SK-N-SH (cell line): ENCODE measurements around the gene RFX3. TPM values are rescaled to one million over a fixed set of nuclear protein-coding genes. Genes with fewer than 3 reads are reported as not detected.
A peak's percentile ranks its signal among the peaks of the same experiment; 100 is the strongest.

Experiments
- CTCF ChIA-PET: fragments of 300-600, 350-600 bp; formaldehyde crosslinking; extraction: SDS; loops from one replicate; lab custom pipeline; 2021; lab: Yijun Ruan, JAX
- POLR2A ChIA-PET: fragments of 350-600 bp; sonication (Branson Sonifier 250); formaldehyde crosslinking; extraction: SDS; loops from one replicate; lab custom pipeline; 2020; ENCODE audit warnings: antibody characterized with exemption, inconsistent platforms; lab: Yijun Ruan, JAX
- DNase-seq: peaks from one replicate; pipeline ENCODE4 v3.0.0; 2012
- H2AFZ ChIP-seq: fragments of 200-600 bp; sonication (generic); 2 replicates; pipeline ENCODE4 v1.8.1; 2016; ENCODE audit warnings: antibody characterized with exemption, mild to moderate bottlenecking, low read depth
- H3F3A ChIP-seq: fragments of 200-600 bp; sonication (generic); replicated peaks from 2 replicates; pipeline ENCODE3; 2016; ENCODE audit warnings: antibody characterized with exemption, mild to moderate bottlenecking; ENCODE audit not compliant: insufficient read depth
- H3K27ac ChIP-seq, 2 experiments: fragments of 200-500 bp in 1 of 2; fragments of 200-600 bp in 1 of 2; sonication (Bioruptor generic) in 1 of 2; sonication (generic), shearing (Covaris generic) in 1 of 2; 2 replicates each; pipeline versions ENCODE4 v1.5.1 to v1.6.1; 2014 to 2016; ENCODE audit warnings: low read depth in 2 of 2, inconsistent platforms in 1 of 2, low read length in 1 of 2, mild to moderate bottlenecking in 1 of 2, mixed read lengths in 1 of 2
- H3K27me3 ChIP-seq: fragments of 200-600 bp; sonication (generic), shearing (Covaris generic); 2 replicates; pipeline ENCODE4 v1.6.1; 2016; ENCODE audit warnings: mixed run types; ENCODE audit not compliant: insufficient read depth
- H3K36me3 ChIP-seq, 2 experiments: fragments of 200-500 bp in 1 of 2; fragments of 200-600 bp in 1 of 2; sonication (Bioruptor generic) in 1 of 2; sonication (generic) in 1 of 2; replicated peaks in 1 of 2; 2 replicates each; pipeline versions ENCODE3 to v1.5.1; 2014 to 2016; ENCODE audit warnings: low read length in 1 of 2, mild to moderate bottlenecking in 1 of 2; ENCODE audit not compliant: insufficient read depth in 2 of 2, control insufficient read depth in 1 of 2
- H3K4me1 ChIP-seq, 2 experiments: fragments of 200-500 bp in 1 of 2; fragments of 200-600 bp in 1 of 2; sonication (Bioruptor generic) in 1 of 2; sonication (generic), shearing (Covaris generic) in 1 of 2; 2 replicates each; pipeline versions ENCODE4 v1.5.1 to v1.6.1; 2014 to 2016; ENCODE audit warnings: low read depth in 1 of 2, low read length in 1 of 2, mixed run types in 1 of 2; ENCODE audit not compliant: insufficient read depth in 2 of 2, control insufficient read depth in 1 of 2
- H3K4me2 ChIP-seq: fragments of 200-600 bp; sonication (generic), shearing (Covaris generic); 2 replicates; pipeline ENCODE4 v1.6.1; 2017; ENCODE audit warnings: mixed run types
- H3K4me3 ChIP-seq, 2 experiments: fragments of 200-500 bp in 1 of 2; fragments of 200-600 bp in 1 of 2; sonication (Bioruptor generic) in 1 of 2; sonication (generic), shearing (Covaris generic) in 1 of 2; 2 replicates each; pipeline versions ENCODE4 v1.5.1 to v1.8.1; 2014 to 2016; ENCODE audit warnings: low read depth in 2 of 2, inconsistent platforms in 1 of 2, low read length in 1 of 2, mild to moderate bottlenecking in 1 of 2, mixed read lengths in 1 of 2, moderate library complexity in 1 of 2
- H3K79me2 ChIP-seq: fragments of 200-600 bp; sonication (generic); 2 replicates; pipeline ENCODE4 v1.8.1; 2017; ENCODE audit warnings: mild to moderate bottlenecking; ENCODE audit not compliant: insufficient read depth
- H3K9ac ChIP-seq: fragments of 200-600 bp; sonication (generic); 2 replicates; pipeline ENCODE4 v1.6.1; 2017; ENCODE audit warnings: mixed run types
- H3K9me2 ChIP-seq: fragments of 200-600 bp; sonication (generic); 2 replicates; pipeline ENCODE4 v1.6.1; 2017; ENCODE audit warnings: mixed run types
- H3K9me3 ChIP-seq: fragments of 200-600 bp; sonication (generic); 2 replicates; pipeline ENCODE4 v1.6.1; 2017; ENCODE audit warnings: mixed run types, mild to moderate bottlenecking, moderate library complexity
- H4K20me1 ChIP-seq: fragments of 200-600 bp; sonication (generic); 2 replicates; pipeline ENCODE4 v1.6.1; 2017; ENCODE audit warnings: mild to moderate bottlenecking, mixed run types; ENCODE audit not compliant: insufficient read depth
- CTCF ChIP-seq: fragments of 200-600 bp; sonication (generic); IDR thresholded peaks from 2 replicates; pipeline ENCODE4 v1.6.1; 2017; ENCODE audit warnings: antibody characterized with exemption, mild to moderate bottlenecking, moderate library complexity
- FOXJ3 ChIP-seq: sonication (generic); formaldehyde crosslinking; IDR thresholded peaks from 2 replicates; pipeline ENCODE4 v1.5.1; 2020; ENCODE audit warnings: mild to moderate bottlenecking, missing genetic modification reagents
- MEF2A ChIP-seq: IDR thresholded peaks from 2 replicates; pipeline ENCODE4 v1.4.0; 2012; ENCODE audit warnings: low read depth, borderline replicate concordance
- RAD21 ChIP-seq: IDR thresholded peaks from 2 replicates; pipeline ENCODE4 v1.6.1; 2012; ENCODE audit warnings: mild to moderate bottlenecking, low read length
- REST ChIP-seq: IDR thresholded peaks from 2 replicates; pipeline ENCODE4 v1.6.1; 2012; ENCODE audit warnings: mild to moderate bottlenecking, low read depth, low read length, moderate library complexity
- SIN3A ChIP-seq: IDR thresholded peaks from 2 replicates; pipeline ENCODE4 v1.6.1; 2012; ENCODE audit warnings: low read depth, mild to moderate bottlenecking, low read length, moderate library complexity, borderline replicate concordance
- SMC3 ChIP-seq: IDR thresholded peaks from 2 replicates; pipeline ENCODE4 v1.6.1; 2012; ENCODE audit warnings: low read depth, low read length, improper control_type of control experiment
- TAF1 ChIP-seq: IDR thresholded peaks from 2 replicates; pipeline ENCODE4 v1.6.1; 2012; ENCODE audit warnings: low read depth, mild to moderate bottlenecking, low read length, moderate library complexity, borderline replicate concordance
- TEAD4 ChIP-seq: IDR thresholded peaks from 2 replicates; pipeline ENCODE4 v1.4.0; 2012; ENCODE audit warnings: mild to moderate bottlenecking, borderline replicate concordance; ENCODE audit not compliant: insufficient read depth
- YY1 ChIP-seq: IDR thresholded peaks from 2 replicates; pipeline ENCODE4 v1.4.0; 2012; ENCODE audit warnings: low read depth, mild to moderate bottlenecking
- ZBTB33 ChIP-seq: IDR thresholded peaks from 2 replicates; pipeline ENCODE4 v1.4.0; 2012; ENCODE audit warnings: low read depth, borderline replicate concordance
- WGBS: methylation state at CpG from one replicate; pipeline ENCODE4 v1.1.6; 2017; ENCODE audit warnings: low lambda C conversion rate; 5-methylcytosine and 5-hydroxymethylcytosine counted together
- polyA plus RNA-seq, 3 experiments: library from polyadenylated mRNA; depleted of rRNA; stranded (reverse); fragments of >200 nt; gene quantifications; 2 replicates each; pipeline ENCODE4 v1.2.3, GENCODE V29; 2012

The RFX3 gene
- polyA plus RNA-seq, 1 of the 3 experiments (the other 2 are of a cell fraction), result 1.7 TPM

GRCh38 chr9:3446313-3446712 lies 79.5 kb downstream of the RFX3 start (continued):
- TF ChIP-seq SIN3A (no peak), YY1 (no peak), REST (no peak), FOXJ3 (CRISPR knock-in tag) (no peak)

- Histone ChIP-seq H3F3A (peaks cover 4% of the 10 kb centered on the region), H3K36me3 (no peaks in the 10 kb centered on the region), H3K79me2 (no peaks in the 10 kb centered on the region), H3K4me3 (no peak overlapping the region), H3K27me3 (no peaks in the 10 kb centered on the region), H3K9ac (no peak overlapping the region), H3K4me2 (no peak overlapping the region), H3K9me2 (no peaks in the 10 kb centered on the region), H4K20me1 (no peaks in the 10 kb centered on the region), H2AFZ (no peak overlapping the region), H3K27ac (no peak overlapping the region), H3K9me3 (no peaks in the 10 kb centered on the region), H3K4me1 (peaks cover 0 to 3% of the 10 kb centered on the region in 2 experiments; a peak in 1 of 4 replicates)
- TF ChIP-seq TEAD4 (no peak), YY1 (no peak)
- no peak for DNase-seq
- ChIA-PET POLR2A (no interaction called here), CTCF (interaction anchor here (1.9 kb wide), 1 partner anchor 24 kb away, joined by 6 read pairs; no protein-coding TSS in a partner anchor)
- WGBS, result 100% methylated on average over 1 of the region's 1 CpG
Measured at GRCh38 chr9:3444016-3444415, 81.8 kb downstream of the RFX3 start.

GRCh38 chr9:3441197-3441816 lies 84.5 kb downstream of the RFX3 start:
- Histone ChIP-seq H2AFZ (no peak overlapping the region), H3K27me3 (no peaks in the 10 kb centered on the region), H4K20me1 (no peaks in the 10 kb centered on the region), H3K36me3 (no peaks in the 10 kb centered on the region), H3F3A (no peaks in the 10 kb centered on the region), H3K4me3 (no peak overlapping the region; a peak in 1 of 4 replicates), H3K9me3 (no peaks in the 10 kb centered on the region), H3K4me1 (peaks cover 0 to 2% of the 10 kb centered on the region in 2 experiments; a peak in 2 of 4 replicates), H3K27ac (no peak overlapping the region), H3K79me2 (no peaks in the 10 kb centered on the region), H3K4me2 (no peak overlapping the region), H3K9me2 (no peaks in the 10 kb centered on the region), H3K9ac (no peak overlapping the region)
- ChIA-PET POLR2A (no interaction called here), CTCF (interaction anchor here (0.6 to 3.4 kb wide), 30 partner anchors 9 to 584 kb away, joined by 3 to 29 read pairs (median 4); no protein-coding TSS in a partner anchor)
- peak; percentile 28 for DNase-seq
- WGBS, result 86% methylated on average over 7 of the region's 7 CpGs
- TF ChIP-seq TAF1 (no peak), MEF2A (no peak), RAD21 (peak; percentile 68), SMC3 (peak; percentile 68), ZBTB33 (no peak), CTCF (peak; percentile 73), YY1 (0 out of 2 replicates have a peak, but pooled peaks have one; percentile 19)
